HCT116 (cell line): ENCODE results near the gene NEDD4L. TPM values are rescaled to one million over a fixed set of nuclear protein-coding genes. Genes with fewer than 3 reads are reported as not detected.

Experiments used
- ATAC-seq: fragments of 200-7000 bp; cut with Tn5 transposase; 2 replicates; pipeline ENCODE4 v1.9.1; 2020; ENCODE audit warnings: mild to moderate bottlenecking, moderate library complexity
- BruUV-seq: library from RNA; stranded (reverse); fragments of 400-500 nt; replicated peaks from 2 replicates; lab custom pipeline; 2021; lab: Mats Ljungman, UMichigan
- CTCF ChIA-PET: fragments of 300-600 bp; sonication (Branson Sonifier 250); formaldehyde crosslinking; loops from one replicate; lab custom pipeline; 2021; ENCODE audit warnings: antibody characterized with exemption; lab: Charles Lee
- POLR2A ChIA-PET: fragments of 300-600, 350-600 bp; sonication (Branson Sonifier 250); formaldehyde crosslinking; loops from one replicate; lab custom pipeline; 2021; ENCODE audit warnings: antibody characterized with exemption; lab: Charles Lee
- RAD21 ChIA-PET, 2 experiments: fragments of 300-600 bp; sonication (Branson Sonifier 250); formaldehyde crosslinking; loops; one replicate each; lab custom pipeline; 2023; ENCODE audit warnings: low total read pairs in 2 of 2; ENCODE audit not compliant: uncharacterized antibody in 2 of 2, unreplicated experiment in 2 of 2, low non-redundant PET in 1 of 2; lab: Charles Lee
- DNase-seq: peaks from one replicate; pipeline ENCODE4 v3.0.0-alpha.2; 2010; ENCODE audit warnings: low read depth, low spot score
- H2AFZ ChIP-seq: fragments of 200-600 bp; shearing (Covaris generic), sonication (generic); 2 replicates; pipeline ENCODE4 v1.6.1; 2017; ENCODE audit warnings: low read depth, mixed run types, mixed read lengths, antibody characterized with exemption, low read length; ENCODE audit not compliant: poor library complexity, severe bottlenecking
- H3K27ac ChIP-seq: 2 replicates; pipeline ENCODE4 v1.5.1; 2012; ENCODE audit warnings: low read depth, low read length
- H3K27me3 ChIP-seq: fragments of 200-600 bp; sonication (generic); 2 replicates; pipeline ENCODE4 v1.6.1; 2016; ENCODE audit warnings: mixed run types, low read length, mixed read lengths; ENCODE audit not compliant: insufficient read depth
- H3K36me3 ChIP-seq, 2 experiments: fragments of 200-500 bp in 1 of 2; fragments of 200-600 bp in 1 of 2; sonication (Bioruptor generic) in 1 of 2; sonication (generic) in 1 of 2; 2 replicates each; pipeline versions ENCODE4 v1.5.1 to v1.6.1; 2014 to 2016; ENCODE audit warnings: low read length in 2 of 2, inconsistent platforms in 1 of 2, mixed read lengths in 1 of 2, mixed run types in 1 of 2; ENCODE audit not compliant: insufficient read depth in 2 of 2, control insufficient read depth in 1 of 2
- H3K4me1 ChIP-seq, 2 experiments: fragments of 200-600 bp in 1 of 2; sonication (generic) in 1 of 2; 2 replicates each; pipeline versions ENCODE4 v1.5.1 to v1.6.1; 2012 to 2017; ENCODE audit warnings: low read length in 2 of 2, inconsistent platforms in 1 of 2, mild to moderate bottlenecking in 1 of 2, mixed read lengths in 1 of 2, mixed run types in 1 of 2, moderate library complexity in 1 of 2; ENCODE audit not compliant: insufficient read depth in 2 of 2, control insufficient read depth in 1 of 2
- H3K4me2 ChIP-seq: fragments of 200-600 bp; sonication (generic); 2 replicates; pipeline ENCODE4 v1.6.1; 2017; ENCODE audit warnings: mixed run types, low read length, mixed read lengths
- H3K4me3 ChIP-seq, 2 experiments: fragments of 200-600 bp in 1 of 2; sonication (generic) in 1 of 2; replicated peaks in 1 of 2; 2 replicates each; pipeline ENCODE4 v1.5.1; 2011 to 2016; ENCODE audit warnings: low read length in 2 of 2, control low read depth in 1 of 2, low read depth in 1 of 2, mild to moderate bottlenecking in 1 of 2, mixed read lengths in 1 of 2, mixed run types in 1 of 2
- H3K79me2 ChIP-seq: fragments of 200-600 bp; sonication (generic); 2 replicates; pipeline ENCODE4 v1.6.1; 2017; ENCODE audit warnings: mild to moderate bottlenecking, mixed run types, low read length, moderate library complexity, mixed read lengths; ENCODE audit not compliant: insufficient read depth
- H3K9ac ChIP-seq: fragments of 200-600 bp; sonication (generic); 2 replicates; pipeline ENCODE4 v1.6.1; 2016; ENCODE audit warnings: low read length, mixed read lengths
- H3K9me2 ChIP-seq: fragments of 200-600 bp; sonication (generic), shearing (Covaris generic); 2 replicates; pipeline ENCODE4 v1.6.1; 2017; ENCODE audit warnings: mixed run types, mild to moderate bottlenecking, moderate library complexity; ENCODE audit not compliant: insufficient read depth
- H3K9me3 ChIP-seq, 2 experiments: fragments of 200-500 bp in 1 of 2; fragments of 200-600 bp in 1 of 2; sonication (Bioruptor generic) in 1 of 2; sonication (generic) in 1 of 2; 2 replicates each; pipeline ENCODE4 v1.6.1; 2014 to 2017; ENCODE audit warnings: low read length in 2 of 2, mixed read lengths in 2 of 2, inconsistent platforms in 1 of 2, low read depth in 1 of 2, mild to moderate bottlenecking in 1 of 2, mixed run types in 1 of 2, moderate library complexity in 1 of 2; ENCODE audit not compliant: control insufficient read depth in 1 of 2, insufficient read depth in 1 of 2
- H4K20me1 ChIP-seq: fragments of 200-600 bp; sonication (generic), shearing (Covaris generic); 2 replicates; pipeline ENCODE4 v1.6.1; 2017; ENCODE audit warnings: mixed run types, mild to moderate bottlenecking, moderate library complexity; ENCODE audit not compliant: insufficient read depth
- CBX3 ChIP-seq: IDR thresholded peaks from 2 replicates; pipeline ENCODE4 v1.6.1; 2012; ENCODE audit warnings: low read depth
- CTCF ChIP-seq, 3 experiments: fragments of 200-600 bp in 1 of 3; sonication (generic) in 1 of 3; IDR thresholded peaks in 2 of 3; conservative IDR thresholded peaks in 1 of 3; 2 replicates each; pipeline ENCODE4 v1.5.1; 2012 to 2017; ENCODE audit warnings: low read depth in 2 of 3, low read length in 2 of 3, antibody characterized with exemption in 1 of 3, borderline replicate concordance in 1 of 3, control low read depth in 1 of 3, mild to moderate bottlenecking in 1 of 3, mixed read lengths in 1 of 3, mixed run types in 1 of 3, moderate library complexity in 1 of 3; ENCODE audit not compliant: insufficient read depth in 1 of 3
- EGR1 ChIP-seq: IDR thresholded peaks from 2 replicates; pipeline ENCODE4 v1.6.1; 2012; ENCODE audit warnings: low read depth
- ELF1 ChIP-seq: IDR thresholded peaks from 2 replicates; pipeline ENCODE4 v1.6.1; 2012; ENCODE audit warnings: low read depth, borderline replicate concordance
- EZH2phosphoT487 ChIP-seq: fragments of 200-600 bp; IDR thresholded peaks from 2 replicates; pipeline ENCODE4 v1.6.1; 2018; ENCODE audit warnings: antibody characterized with exemption, borderline replicate concordance
- FOSL1 ChIP-seq: IDR thresholded peaks from 2 replicates; pipeline ENCODE4 v1.6.1; 2012; ENCODE audit warnings: low read depth
- JUND ChIP-seq: IDR thresholded peaks from 2 replicates; pipeline ENCODE4 v1.6.1; 2012
- MAX ChIP-seq: IDR thresholded peaks from 2 replicates; pipeline ENCODE4 v1.6.1; 2012
- POLR2AphosphoS5 ChIP-seq: IDR thresholded peaks from 2 replicates; pipeline ENCODE4 v1.6.1; 2011; ENCODE audit warnings: mild to moderate bottlenecking, low read depth, low read length, moderate library complexity
- SIN3A ChIP-seq: IDR thresholded peaks from 2 replicates; pipeline ENCODE4 v1.6.1; 2012; ENCODE audit warnings: low read depth
- TCF7L2 ChIP-seq: IDR thresholded peaks from 2 replicates; pipeline ENCODE4 v1.7.0; 2011; ENCODE audit warnings: borderline replicate concordance, inconsistent platforms; ENCODE audit not compliant: insufficient read depth, insufficient read length; ENCODE audit errors: extremely low read depth
- YY1 ChIP-seq: IDR thresholded peaks from 2 replicates; pipeline ENCODE4 v1.6.1; 2011; ENCODE audit warnings: low read length, low read depth, moderate library complexity, mild to moderate bottlenecking; ENCODE audit not compliant: insufficient replicate concordance; ENCODE audit errors: extremely low read depth
- ZFX ChIP-seq: fragments of 450-650 bp; IDR thresholded peaks from 2 replicates; pipeline ENCODE4 v1.6.1; 2017
- ZNF274 ChIP-seq: fragments of 200-500 bp; sonication (Bioruptor generic); IDR thresholded peaks from 2 replicates; pipeline ENCODE4 v1.6.1; 2014; ENCODE audit warnings: mild to moderate bottlenecking, low read depth, low read length, inconsistent platforms
- intact Hi-C: fragments of 100-400 bp; cut with micrococcal nuclease; formaldehyde crosslinking; loops from 2 replicates; pipeline ENCODE4 v1.10.0; 2022
- total RNA-seq: library from RNA; stranded (reverse); gene quantifications from one replicate; pipeline ENCODE4 v1.2.1, GENCODE V29; 2021; ENCODE audit not compliant: unreplicated experiment

The NEDD4L gene
- total RNA-seq, 1 experiment from 2014 or later, result 41.5 TPM

GRCh38 chr18:58431215-58431614 lies 387.2 kb downstream of the NEDD4L start:
- intact Hi-C loops, result no loop called here
- Histone ChIP-seq H3K4me1 (peaks cover 0 to under 1% of the 10 kb centered on the region in 2 experiments; a peak in 1 of 4 replicates), H3K4me2 (no peak overlapping the region), H3K9me2 (no peaks in the 10 kb centered on the region), H3K27ac (no peak overlapping the region), H3K9me3 (no peaks in the 10 kb centered on the region), H3K4me3 (no peak overlapping the region), H3K9ac (no peak overlapping the region), H3K27me3 (no peaks in the 10 kb centered on the region), H3K36me3 (no peaks in the 10 kb centered on the region), H4K20me1 (no peaks in the 10 kb centered on the region), H2AFZ (no peak overlapping the region), H3K79me2 (no peaks in the 10 kb centered on the region)
- ATAC-seq (no peak), DNase-seq (no peak)
- TF ChIP-seq CBX3 (no peak), FOSL1 (no peak), EGR1 (no peak), SIN3A (no peak), EZH2phosphoT487 (no peak), ZNF274 (no peak), POLR2AphosphoS5 (no peak), MAX (no peak), CTCF (IDR thresholded peaks at IDR 0.05 in 2 of 3, conservative IDR thresholded peaks at IDR 0.05 in 1 of 3; ENCODE audit: borderline replicate concordance in 1 of 3, insufficient read depth in 1 of 3, low read depth in 2 of 3, low read length in 2 of 3) (no peak), YY1 (no peak), ZFX (no peak), JUND (no peak), TCF7L2 (no peak), ELF1 (no peak)
- no TSS peak for BruUV-seq
- CTCF ChIA-PET, result no interaction called here
- POLR2A ChIA-PET, result no interaction called here
- RAD21 ChIA-PET, result no interaction called here
